ENCODE results near the gene NDUFS6.
"Not testable (repeated sequence)": the region's sequence is repeated elsewhere in the genome, so short reads cannot be mapped to it uniquely, and the experiment has no call there.

NDUFS6 gene

DNA sequence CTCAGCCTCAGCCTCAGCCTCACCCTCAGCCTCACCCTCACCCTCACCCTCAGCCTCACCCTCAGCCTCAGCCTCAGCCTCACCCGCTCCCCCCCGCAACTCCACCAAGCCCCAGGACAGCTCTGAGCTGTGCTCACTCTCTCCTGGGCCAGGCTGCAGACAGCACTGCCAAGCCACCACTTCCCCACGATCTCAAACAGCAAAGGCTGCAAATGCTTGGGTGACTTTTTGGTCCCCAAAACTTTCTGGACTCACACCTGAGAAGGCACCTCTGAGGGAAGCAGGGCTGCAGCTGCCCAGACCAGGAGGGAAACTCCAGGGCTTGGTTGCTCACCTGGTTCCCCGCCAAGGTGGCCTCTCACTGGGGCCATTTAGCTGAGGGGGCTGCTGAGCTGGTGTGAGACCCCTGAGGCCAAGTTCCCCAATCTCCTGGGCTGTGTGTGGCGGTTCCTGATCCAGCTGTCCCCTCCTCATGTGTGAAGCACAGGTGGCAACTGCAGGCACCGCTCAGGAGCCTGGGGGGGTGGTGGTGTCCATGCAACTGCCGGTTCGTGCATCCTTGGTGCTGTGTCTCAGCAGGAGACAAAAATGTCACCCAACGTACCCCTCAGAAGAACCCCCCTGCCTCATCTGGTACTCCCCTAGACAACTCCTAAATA lies 19.4 kb upstream of the NDUFS6 start:
- no peak for DNase-seq

DNA sequence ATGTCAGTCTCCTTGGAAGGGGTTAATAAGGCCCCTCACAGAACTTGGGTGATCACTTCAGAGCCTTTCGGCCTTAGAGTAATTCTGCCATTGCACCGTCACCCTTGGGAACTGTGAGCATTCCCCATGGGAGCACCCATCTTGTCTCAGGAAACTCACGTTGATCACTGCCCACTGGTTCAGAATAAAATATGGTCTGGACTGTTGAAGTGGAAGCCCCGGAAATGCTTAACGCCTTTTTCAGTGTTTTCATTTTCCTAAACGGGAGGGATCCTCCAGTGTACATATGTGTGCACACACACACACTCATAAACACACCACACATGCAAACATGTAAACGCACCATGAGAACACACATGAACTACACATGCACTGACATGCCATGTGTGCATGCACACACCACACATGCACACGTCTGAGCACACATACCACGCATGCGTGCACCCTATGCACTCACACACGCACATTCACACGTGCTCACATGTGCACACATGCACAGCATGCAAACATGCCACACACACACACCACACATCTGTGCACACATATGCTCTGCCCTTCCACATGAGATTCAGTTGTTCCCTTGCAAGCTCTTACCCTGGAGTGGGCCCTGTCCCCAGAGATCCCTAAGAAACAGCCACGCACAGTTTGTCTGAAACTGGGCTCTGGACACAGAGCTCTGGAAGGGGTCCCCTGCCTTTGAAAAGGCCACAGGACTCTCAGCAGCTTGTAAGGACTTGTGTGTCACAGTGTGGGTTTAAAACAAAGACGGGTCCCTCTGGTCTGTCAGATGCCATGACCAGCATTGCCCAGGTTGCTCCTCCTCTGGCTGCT lies 18.6 kb upstream of the NDUFS6 start:
- DNase-seq, result no peak

DNA sequence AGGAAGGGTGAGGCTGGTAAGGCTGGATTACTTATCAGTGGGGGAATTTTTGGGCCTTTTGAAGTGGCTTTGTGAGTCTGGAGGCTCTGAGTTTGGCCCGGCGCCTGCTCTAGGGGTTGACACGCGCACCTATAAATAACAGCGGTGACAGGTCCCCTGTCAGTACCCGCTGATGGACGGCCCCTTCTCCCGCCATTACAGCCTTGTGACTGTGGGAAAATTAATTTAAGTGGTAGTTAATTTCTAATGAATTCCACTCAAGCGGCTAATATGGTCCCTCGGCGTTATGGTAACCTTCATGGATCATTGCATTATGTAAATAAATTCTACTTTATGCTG lies 18.0 kb upstream of the NDUFS6 start:
- DNase-seq, result no peak

DNA sequence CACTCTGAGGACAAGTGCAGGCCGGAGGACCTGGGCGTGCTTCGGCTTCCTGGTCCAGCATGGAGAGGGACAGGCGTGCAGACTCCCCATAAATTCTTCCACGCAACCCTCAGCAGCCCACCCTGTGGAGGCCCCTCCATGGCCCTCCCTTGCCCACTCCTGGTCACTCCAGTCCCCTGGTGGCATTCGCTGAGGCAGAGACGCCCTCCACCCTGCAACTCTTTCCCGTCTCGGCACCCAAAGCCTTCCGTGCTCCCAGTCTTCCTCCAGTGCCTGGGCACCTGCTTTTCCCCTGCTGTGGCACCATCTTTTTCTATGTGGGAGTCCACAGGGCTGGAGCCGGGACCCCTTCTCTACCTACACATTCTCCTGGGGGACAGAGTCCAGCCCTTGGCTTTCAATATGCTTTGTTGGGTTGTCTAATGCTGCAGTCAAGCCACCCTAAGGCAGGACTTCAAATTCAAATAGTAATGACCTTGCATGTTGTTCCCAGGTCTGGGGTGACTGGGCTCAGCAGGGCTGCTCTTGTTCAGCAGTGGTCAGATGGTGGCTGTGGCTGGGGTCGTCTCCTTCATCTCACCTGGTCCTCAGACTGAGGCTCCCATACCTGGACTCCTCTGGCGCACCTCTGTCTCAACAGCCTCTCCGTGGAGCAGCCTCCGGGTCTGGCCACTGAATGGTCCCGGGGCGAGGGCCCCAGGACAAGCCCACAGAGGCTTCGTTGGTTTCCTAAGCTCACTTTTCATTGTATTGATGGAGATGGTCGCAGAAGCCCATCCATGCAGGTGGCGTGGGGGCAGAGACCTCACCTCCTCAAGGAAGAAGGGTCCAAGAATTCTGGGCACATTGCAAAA lies 16.8 kb upstream of the NDUFS6 start:
- DNase-seq, result no peak

DNA sequence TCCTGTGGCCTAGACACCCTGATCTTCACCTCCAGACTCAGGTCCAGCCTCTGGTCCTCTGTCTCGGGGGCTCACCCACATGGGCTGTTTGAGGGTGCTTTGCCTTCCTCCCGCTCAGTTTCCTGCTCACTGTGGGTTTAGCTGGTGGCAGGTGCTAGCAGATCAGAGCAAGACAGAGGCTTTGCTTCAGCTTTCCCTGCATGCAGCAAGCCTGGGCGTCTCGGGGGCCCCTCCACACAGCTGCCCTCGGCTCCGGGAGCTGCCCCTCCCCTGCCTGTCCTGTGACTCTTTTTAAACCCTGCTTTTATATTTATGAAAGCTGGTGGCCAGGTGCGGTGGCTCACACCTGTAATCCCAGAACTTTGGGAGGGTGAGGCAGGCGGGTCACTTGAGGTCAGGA lies 16.1 kb upstream of the NDUFS6 start:
- DNase-seq, result no peak

DNA sequence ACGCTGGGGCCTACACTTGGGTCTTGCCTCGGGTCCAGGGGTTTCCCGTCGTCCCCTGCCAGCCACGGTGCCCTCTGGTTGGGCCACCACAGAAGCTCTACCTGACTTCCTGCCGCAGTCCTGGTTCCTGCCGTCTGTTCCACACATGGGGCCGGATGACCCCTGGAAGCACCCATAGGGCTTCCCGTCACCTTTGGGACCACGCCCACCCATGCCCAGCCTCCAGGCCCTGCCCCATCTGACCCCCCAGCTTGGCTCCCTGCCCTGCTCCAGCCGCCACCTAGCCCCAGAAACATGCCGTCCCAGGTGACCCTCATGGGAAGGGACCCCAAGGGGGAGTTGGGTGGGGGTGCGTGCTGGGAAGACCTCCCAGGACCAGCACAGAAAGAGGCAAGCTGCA lies 15.2 kb upstream of the NDUFS6 start:
- no peak for DNase-seq

DNA sequence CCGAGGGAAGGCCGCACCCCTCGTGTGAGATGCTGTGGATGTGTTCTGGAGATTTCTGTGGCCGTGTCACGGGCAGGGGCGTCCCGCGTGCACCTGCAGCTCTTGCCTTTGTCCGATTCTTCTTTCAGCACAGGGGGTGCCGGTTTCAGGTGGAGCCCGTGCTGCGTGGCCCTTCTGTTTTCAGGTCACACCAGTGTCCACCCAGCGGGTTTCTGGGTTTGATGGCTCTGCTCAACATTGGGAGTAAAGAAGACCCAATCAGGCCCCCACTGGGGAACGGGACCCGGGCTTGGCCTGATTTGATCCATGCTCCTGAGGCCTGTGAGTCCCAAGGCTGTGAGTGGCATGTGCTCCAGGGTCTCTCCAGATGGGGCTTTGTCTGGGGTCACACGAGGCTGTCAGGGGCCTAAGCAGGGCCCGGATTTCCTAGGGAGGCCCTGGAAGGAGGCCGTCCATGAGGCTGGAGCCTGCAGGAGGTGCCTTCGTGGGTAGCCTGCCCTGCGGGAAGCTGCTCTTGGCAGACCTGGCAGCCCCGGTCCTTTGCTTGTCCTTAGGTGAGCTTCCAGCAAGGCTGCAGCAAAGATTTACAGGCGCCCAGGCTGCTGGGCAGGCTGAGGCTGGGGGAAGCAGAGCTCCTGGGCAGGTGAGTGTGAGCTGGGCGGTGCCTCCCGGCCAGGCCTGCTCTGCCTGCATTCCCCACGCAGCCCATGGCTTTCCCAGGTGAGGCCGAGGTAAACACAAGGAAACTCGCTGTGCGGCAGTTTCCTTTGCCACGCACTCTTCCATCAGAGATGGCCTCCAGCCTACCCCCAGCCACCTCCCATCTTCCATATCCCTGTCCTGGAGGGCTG lies 14.4 kb upstream of the NDUFS6 start:
- no peak for DNase-seq

DNA sequence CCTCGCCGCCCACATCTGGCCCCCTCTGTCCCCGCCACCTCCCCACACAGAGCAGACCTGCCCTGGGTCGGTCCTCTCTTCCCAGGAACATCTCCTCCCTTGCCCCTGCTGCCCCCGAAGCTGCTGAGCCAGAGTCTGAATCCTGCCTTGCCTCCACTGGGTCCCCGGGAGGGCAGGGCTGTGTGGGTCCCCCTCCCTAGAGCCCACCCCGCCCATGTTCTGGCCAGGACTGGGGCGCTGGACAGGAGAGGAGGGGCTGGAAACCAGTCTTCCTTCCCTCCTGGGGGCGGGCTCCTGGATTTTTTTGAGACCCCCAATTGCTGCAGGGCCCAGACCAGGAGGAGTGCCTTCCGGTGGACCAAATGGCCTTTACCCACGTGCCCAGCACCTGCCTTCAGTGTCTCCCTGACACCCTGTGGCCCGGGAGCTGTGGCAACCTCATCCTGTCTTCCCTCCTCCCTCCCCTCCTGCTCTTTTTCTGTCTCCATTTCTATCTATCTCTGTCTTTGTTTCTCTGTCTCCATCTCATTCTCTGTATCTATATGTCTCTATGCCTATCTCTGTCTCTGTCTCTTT lies 13.6 kb upstream of the NDUFS6 start:
- DNase-seq, result no peak

DNA sequence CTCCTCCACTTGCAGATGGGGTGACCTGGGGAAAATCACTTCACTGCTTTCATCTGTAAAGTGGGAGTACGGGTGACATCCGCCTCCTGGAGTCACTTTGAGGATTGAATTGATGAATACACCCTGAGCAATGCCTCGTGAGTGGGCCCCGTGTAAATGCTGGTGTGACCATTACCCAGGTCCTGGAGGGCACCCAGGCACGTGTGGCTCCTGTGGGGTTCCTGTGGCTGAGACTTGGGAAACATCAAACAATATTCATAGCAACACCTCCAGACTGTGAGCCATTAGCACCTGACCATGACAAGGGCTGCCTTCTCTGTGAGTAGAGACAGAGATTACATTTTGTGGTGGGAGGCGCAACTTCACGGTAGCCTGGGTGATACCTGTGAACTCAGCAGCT lies 13.0 kb upstream of the NDUFS6 start:
- no peak for DNase-seq

DNA sequence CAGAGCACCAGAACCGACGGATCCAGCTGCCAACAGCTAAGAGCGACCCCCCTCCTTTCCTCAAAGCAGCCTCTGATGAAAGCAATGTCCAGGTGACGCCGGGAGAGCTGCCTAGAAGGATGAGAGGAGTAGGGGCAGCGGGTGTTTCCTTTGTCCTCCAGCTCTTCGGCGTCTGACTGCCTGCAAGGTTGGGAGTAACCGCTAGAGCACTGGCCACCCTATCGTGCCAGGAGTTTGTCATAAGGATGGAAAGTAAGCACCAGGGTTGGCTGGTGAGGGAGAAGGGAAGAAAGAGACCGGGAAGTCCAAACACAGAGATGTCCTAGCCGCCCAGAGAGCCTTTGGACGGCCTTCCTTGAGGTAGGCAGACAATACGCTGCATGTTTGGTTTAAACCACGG lies 12.4 kb upstream of the NDUFS6 start:
- no peak for DNase-seq

DNA sequence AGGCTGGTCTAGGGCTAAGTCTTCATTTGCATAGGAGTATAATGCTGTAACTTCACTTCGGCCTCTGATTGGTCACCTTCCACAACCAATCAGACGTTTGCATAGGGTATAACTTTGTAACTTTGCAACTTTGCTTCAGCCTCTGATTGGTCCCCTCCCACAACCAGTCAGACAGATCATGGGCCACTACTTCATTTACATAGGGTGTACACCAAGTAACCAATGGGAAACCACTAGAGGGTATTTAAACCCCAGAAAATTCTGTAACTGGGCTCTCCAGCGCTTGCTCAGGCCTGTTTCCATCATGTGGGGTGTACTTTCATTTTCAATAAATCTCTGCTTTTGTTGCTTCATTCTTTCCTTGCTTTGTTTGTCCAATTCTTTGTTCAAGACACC lies 11.8 kb upstream of the NDUFS6 start:
- DNase-seq, result not testable (repeated sequence)

DNA sequence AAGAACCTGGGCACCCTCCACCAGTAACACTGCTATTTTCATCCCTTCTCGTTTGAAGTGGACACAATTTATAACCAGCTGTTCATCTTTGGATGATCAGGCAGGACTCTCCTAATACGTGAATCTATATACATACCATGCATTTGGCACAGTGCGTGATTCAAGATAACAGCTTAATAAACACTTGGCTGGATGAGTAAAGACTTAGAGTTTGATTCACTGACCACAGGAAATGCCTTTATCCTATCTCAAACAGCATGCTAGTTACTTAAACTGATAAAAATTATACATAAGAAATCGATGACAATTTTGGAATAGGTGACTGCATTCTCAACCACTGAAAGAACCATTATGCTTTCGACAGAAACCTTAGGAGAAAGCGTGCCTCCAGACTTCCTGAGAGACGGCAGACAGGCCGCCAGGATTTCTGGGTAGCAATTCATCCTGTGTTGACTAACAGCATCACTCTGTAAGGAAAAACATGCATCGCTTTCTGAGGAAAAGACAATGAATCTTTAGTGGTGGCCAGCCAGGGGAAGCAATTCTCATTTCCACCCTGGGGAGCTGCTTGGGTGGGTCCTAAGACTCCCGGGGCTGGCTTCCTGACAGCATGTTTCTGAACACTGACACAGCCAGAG lies 11.3 kb upstream of the NDUFS6 start:
- DNase-seq, result no peak

DNA sequence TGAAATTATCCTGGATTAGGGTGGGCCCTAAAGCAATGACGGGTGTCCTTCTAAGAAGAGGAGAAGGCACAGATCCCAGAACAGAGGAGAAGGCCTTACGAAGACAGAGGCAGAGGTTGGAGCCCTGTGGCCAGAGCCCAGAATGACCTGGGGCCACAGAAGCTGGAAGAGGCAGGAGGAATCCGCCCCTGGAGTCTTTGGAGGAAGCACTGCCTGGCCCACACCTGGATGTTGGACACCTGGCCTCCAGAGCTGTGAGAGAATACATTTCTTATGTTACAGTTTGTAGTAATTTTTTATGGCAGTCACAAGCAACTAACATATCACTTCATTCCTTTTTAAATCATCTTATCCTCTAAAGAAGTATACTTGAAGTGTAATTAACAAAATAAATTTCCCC lies 10.0 kb upstream of the NDUFS6 start:
- no peak for DNase-seq

DNA sequence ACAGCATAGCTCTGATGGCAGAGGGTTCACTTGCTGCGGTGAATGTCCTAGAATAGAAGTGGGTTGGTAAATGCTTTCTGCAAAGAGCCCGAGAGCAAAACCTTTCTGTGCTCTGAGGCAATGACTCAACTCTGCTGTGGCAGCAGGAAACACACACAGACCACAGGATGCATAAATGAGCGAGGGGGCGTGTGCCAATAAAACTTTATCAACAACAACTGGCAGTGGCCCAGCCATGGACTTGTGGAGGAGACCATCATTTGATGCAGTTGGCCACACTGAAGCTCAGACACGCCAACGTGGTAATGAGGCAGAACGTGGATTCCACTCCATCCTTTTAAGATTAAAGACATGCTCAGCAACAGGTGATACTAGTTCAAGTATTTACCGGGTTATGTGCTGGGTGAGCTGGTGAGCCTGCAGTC lies 8.4 kb upstream of the NDUFS6 start:
- no peak for DNase-seq

DNA sequence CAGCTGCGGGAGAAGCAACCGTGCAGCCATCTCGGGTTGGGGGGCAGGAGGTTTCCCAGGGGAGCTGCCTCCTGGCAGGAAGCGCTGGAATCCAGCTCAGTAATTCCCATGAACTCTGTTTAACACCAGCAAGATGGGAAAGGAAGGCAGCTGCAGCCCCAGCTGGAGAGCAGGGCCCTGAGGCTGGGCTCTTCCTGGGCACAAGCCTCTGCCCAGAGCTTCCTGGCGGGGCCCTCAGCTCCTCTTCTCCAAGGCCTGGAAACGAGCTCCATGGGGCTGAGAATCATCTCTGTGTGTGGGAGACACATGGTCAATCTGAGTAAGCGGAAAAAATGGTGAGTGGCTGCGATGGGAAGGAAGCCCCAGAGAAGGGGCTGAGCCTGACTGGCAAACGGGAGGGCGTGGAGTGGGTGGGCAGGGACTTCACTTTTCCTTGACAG lies 7.9 kb upstream of the NDUFS6 start:
- no peak for DNase-seq

DNA sequence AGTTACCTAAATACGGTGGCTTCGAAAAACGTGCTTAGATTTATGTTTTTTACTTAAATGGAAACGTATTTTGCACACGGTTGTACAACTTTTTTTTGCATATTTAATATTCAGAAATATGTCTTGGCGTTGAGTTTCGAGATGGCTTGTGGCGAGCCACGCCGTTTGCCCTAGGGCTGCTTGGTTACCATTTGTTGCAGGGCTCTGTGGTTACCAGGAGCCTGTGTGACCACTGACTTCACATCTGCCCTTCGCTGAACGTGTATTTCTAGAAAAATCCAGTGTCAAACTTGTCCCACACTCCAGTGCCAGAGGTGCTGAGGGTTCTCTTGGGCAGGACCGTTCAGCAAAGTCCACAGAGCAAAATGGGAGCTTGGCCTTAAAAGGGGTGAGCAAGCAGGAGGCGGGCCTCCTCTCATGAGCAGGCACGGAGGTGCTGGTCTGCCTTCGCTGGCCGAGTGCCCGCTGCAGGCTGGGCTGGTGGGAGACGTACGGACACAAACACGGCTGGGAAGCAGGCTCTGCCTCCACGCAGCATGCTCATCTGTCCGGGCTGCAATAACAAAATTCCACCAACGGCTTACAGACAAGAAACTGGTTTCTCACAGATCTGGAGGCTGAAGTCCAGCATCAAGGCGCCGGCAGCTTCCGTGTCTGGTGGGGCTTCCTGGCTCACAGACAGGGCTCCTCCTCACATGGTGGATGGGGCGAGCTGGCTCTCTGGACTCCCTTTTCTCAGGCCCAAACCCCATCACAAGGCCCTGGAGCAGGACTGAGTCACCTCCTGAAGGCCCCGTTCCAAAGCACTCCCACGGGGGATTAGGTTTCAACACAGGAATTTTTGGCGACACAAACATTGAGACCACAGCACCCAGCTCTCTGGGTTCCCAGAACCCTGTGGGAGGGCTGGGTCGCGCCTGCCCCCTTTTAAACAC lies 7.0 kb upstream of the NDUFS6 start:
- no peak for DNase-seq

DNA sequence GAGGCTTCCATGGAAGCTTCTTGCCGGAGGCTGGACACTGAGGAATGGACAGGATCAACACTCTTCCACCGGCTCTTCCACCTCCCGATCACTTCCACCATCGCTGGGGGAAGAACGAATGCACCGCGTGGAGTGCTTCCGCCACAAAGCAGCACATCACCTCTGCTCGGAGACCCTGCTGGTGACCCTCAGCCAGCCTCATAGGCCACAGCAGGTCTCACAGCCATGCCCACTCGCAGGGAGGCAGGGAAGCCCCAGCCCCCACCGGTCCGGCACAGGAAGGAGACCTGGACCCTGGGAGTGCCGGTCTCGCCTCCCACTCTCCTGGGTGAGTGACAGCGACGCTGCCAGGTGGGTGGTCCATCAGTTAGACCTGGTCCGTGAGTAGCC lies 6.3 kb upstream of the NDUFS6 start:
- DNase-seq, result no peak

DNA sequence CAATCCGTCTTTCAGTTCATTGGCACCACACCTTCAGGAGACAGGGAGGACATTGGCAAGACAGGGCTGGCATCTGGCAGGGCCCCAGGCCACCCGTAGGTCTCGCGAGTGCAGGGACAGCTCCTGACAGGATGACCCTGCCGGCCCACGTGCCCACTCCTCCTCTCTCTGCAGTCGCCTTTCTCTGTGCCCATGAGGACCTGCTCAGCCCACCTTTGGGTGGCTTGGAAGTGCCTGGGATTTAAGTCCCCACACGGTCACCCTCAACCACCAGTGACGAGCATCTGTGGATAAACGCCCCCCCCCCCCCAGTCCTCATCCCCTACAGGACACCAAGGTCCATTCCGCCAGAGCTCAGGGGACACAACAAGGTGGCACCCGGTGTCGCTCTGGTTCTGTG lies 5.7 kb upstream of the NDUFS6 start:
- DNase-seq, result no peak

DNA sequence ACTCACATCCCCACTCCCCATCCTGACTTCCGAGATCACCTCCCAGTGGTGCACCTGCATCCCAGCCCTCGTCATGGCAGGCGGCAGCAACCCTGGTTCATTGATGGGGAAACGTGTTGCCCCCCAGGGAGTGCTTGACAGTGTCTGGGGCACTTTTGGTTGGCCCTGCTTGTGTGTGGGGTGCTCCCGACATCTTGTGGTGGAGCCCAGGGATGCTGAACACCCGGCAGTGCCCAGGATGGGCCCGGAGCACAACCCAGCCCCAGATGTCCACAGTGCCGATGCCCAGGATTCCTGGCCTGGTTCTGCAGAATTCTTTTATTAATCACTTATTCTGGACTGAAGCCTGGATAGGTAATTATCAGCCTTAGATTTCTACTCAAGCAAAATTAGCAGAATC lies 5.3 kb upstream of the NDUFS6 start:
- DNase-seq, result no peak
